Thyroid gland (tissue), 4 donors: ENCODE data around the gene DLL1.

ENCODE experiments used
- POLR2A ChIP-seq, 2 donors: fragments of 450-650 bp; IDR thresholded peaks; one replicate each; pipeline ENCODE4 v1.6.1; 2017; ENCODE audit warnings: antibody characterized with exemption in 2 of 2, mild to moderate bottlenecking in 2 of 2, moderate library complexity in 1 of 2
- TF ChIP-seq, protein P1 (sequence below), 6 experiments: fragments of 200-600 bp in 3 of 6; fragments of 450-650 bp in 3 of 6; sonication (generic) in 3 of 6; IDR thresholded peaks; one replicate each; pipeline ENCODE4 v1.5.1; 2016 to 2019; ENCODE audit warnings: antibody characterized with exemption in 6 of 6, mild to moderate bottlenecking in 2 of 6, inconsistent platforms in 1 of 6, moderate library complexity in 1 of 6

GRCh38 chr6:170312876-170313275 is 22.0 kb upstream of the DLL1 start:
- TF ChIP-seq, protein P1, sequence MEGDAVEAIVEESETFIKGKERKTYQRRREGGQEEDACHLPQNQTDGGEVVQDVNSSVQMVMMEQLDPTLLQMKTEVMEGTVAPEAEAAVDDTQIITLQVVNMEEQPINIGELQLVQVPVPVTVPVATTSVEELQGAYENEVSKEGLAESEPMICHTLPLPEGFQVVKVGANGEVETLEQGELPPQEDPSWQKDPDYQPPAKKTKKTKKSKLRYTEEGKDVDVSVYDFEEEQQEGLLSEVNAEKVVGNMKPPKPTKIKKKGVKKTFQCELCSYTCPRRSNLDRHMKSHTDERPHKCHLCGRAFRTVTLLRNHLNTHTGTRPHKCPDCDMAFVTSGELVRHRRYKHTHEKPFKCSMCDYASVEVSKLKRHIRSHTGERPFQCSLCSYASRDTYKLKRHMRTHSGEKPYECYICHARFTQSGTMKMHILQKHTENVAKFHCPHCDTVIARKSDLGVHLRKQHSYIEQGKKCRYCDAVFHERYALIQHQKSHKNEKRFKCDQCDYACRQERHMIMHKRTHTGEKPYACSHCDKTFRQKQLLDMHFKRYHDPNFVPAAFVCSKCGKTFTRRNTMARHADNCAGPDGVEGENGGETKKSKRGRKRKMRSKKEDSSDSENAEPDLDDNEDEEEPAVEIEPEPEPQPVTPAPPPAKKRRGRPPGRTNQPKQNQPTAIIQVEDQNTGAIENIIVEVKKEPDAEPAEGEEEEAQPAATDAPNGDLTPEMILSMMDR (IDR thresholded peaks at IDR 0.05): no peak
- no peak for TF ChIP-seq POLR2A (IDR thresholded peaks at IDR 0.05)
